Spleen (tissue), 7 donors: ENCODE data around the gene NGF.

Experiments used
- POLR2A ChIP-seq, 3 donors: fragments of 450-650 bp; IDR thresholded peaks; one replicate each; pipeline ENCODE4 v1.5.1; 2017; ENCODE audit warnings: antibody characterized with exemption in 3 of 3, mild to moderate bottlenecking in 1 of 3
- POLR2AphosphoS5 ChIP-seq, 3 donors: sonication (generic); formaldehyde crosslinking; IDR thresholded peaks; one replicate each; pipeline ENCODE4 v1.5.1; 2017; ENCODE audit warnings: antibody characterized with exemption in 3 of 3
- TF ChIP-seq, protein P1 (sequence below), 11 experiments: fragments of 200-600 bp in 7 of 11; fragments of 450-650 bp in 4 of 11; sonication (generic) in 4 of 11; IDR thresholded peaks in 8 of 11; conservative IDR thresholded peaks in 3 of 11; 1 replicate in 7 of 11; 2 replicates in 4 of 11; pipeline versions ENCODE4 v1.4.0 to v1.8.0; 2016 to 2021; ENCODE audit warnings: antibody characterized with exemption in 11 of 11, inconsistent platforms in 4 of 11, mild to moderate bottlenecking in 1 of 11
- donor health status: DM: no; HTN: no; CAD: no; lungs with moderate emphysema.
- donor health status: DM: no; HTN: no; CAD: no.
- donor health status: DM: no; HTN: no; CAD: no.

DNA sequence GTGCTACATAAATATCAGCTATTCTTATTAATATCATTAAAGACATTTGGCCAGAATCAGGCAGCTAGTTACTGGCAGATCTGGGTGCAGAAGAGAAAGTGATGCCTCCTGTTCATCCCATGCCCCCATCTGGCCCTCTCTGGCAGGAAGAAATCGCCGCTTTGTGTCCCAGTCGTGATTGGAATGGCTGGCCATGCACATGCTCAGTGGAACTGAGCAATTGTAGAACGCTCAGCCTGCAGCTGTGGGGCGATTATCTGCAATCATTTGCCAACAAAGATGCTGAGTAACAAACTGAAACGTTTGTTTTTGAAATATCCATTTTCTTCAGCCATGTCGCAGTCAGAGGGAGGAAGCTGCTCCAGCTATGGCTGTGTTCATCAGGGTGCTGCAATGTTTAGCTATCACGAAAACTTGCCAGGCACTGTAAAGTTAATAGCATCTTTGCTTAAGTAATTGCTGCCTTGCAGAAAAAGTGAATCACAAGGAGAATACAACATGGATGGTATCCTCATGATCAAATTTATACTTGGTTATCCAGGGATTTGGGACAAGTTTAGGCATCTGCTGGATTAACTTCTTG, 36.5 kb downstream of the NGF start:
- TF ChIP-seq, protein P1, sequence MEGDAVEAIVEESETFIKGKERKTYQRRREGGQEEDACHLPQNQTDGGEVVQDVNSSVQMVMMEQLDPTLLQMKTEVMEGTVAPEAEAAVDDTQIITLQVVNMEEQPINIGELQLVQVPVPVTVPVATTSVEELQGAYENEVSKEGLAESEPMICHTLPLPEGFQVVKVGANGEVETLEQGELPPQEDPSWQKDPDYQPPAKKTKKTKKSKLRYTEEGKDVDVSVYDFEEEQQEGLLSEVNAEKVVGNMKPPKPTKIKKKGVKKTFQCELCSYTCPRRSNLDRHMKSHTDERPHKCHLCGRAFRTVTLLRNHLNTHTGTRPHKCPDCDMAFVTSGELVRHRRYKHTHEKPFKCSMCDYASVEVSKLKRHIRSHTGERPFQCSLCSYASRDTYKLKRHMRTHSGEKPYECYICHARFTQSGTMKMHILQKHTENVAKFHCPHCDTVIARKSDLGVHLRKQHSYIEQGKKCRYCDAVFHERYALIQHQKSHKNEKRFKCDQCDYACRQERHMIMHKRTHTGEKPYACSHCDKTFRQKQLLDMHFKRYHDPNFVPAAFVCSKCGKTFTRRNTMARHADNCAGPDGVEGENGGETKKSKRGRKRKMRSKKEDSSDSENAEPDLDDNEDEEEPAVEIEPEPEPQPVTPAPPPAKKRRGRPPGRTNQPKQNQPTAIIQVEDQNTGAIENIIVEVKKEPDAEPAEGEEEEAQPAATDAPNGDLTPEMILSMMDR (IDR thresholded peaks at IDR 0.05 in 8 of 11, conservative IDR thresholded peaks at IDR 0.05 in 3 of 11), result no peak
- TF ChIP-seq POLR2A (IDR thresholded peaks at IDR 0.05), result no peak
- no peak for TF ChIP-seq POLR2AphosphoS5 (IDR thresholded peaks at IDR 0.05)
